ENCODE measurements around the gene NOPCHAP1.

Gene NOPCHAP1

GRCh38 chr12:104969343-104969742 lies 16.8 kb upstream of the NOPCHAP1 start:
- no CpG with 5 or more reads among the region's 3 CpGs for WGBS (ENCODE audit: extremely low coverage, insufficient coverage, low lambda C conversion rate)
- H3K79me2 ChIP-seq (ENCODE audit: control insufficient read depth, insufficient read depth, low read length), result no peaks in the 10 kb centered on the region
- no peak for DNase-seq

DNA sequence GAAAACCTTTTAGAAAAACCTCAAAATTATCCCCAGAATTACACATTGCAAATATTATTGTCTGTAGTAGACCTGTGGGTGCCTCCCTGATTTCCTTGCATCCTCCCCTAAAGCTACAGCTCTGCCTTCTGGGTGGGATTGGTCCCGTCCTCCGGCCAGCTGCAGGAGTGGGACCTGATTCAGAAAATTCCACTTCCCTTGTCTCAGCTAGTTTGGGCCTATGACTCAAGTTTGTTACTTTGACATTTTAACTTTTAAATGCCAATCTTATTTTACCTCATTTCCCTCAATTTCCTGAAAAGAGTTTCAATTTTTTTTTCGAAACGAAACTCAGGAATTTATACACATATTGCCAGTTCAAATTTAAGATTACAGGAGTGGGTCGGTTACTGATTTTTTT lies 14.8 kb upstream of the NOPCHAP1 start:
- Histone ChIP-seq H2BK120ac (ENCODE audit: low read depth, low read length) (no peak overlapping the region), H2BK5ac (ENCODE audit: low read length) (no peak overlapping the region), H2BK15ac (replicated peaks; ENCODE audit: low read depth) (no peak overlapping the region), H3K4ac (ENCODE audit: low read depth, low read length) (no peak overlapping the region), H4K5ac (ENCODE audit: low read length) (no peak overlapping the region), H3K4me1 (ENCODE audit: control insufficient read depth, low read depth, low read length) (no peaks in the 10 kb centered on the region), H3K36me3 (ENCODE audit: control insufficient read depth, insufficient read depth, low read length) (no peaks in the 10 kb centered on the region), H3K18ac (ENCODE audit: low read length) (no peak overlapping the region), H2AK5ac (ENCODE audit: low read length) (no peak overlapping the region), H3K4me2 (ENCODE audit: low read length) (no peak overlapping the region), H3K79me1 (ENCODE audit: low read length) (no peaks in the 10 kb centered on the region), H3K56ac (ENCODE audit: low read length) (no peak overlapping the region), H3K4me3 (ENCODE audit: low read length) (no peak overlapping the region), H3K27ac (ENCODE audit: low read depth, low read length) (no peak overlapping the region), H3K23ac (ENCODE audit: low read length) (no peak overlapping the region), H3K27me3 (ENCODE audit: insufficient read depth, low read length, poor library complexity) (no peaks in the 10 kb centered on the region), H3K79me2 (ENCODE audit: control insufficient read depth, insufficient read depth, low read length) (no peaks in the 10 kb centered on the region), H3K9ac (ENCODE audit: low read length) (no peak overlapping the region), H4K8ac (ENCODE audit: low read depth, low read length) (no peak overlapping the region)
- no CpG with 5 or more reads among the region's 5 CpGs for WGBS (ENCODE audit: extremely low coverage, insufficient coverage, low lambda C conversion rate)
- no peak for DNase-seq

More at GRCh38 chr12:104969343-104969742, 16.8 kb upstream of the NOPCHAP1 start:
- H3K4ac ChIP-seq (ENCODE audit: low read depth, low read length), result no peak overlapping the region
- H4K8ac ChIP-seq (ENCODE audit: low read depth, low read length), result no peak overlapping the region
- no peak overlapping the region for H2AK5ac ChIP-seq (ENCODE audit: low read length)
- H3K23ac ChIP-seq (ENCODE audit: low read length), result no peak overlapping the region
- no peak overlapping the region for H3K56ac ChIP-seq (ENCODE audit: low read length)
- H3K4me2 ChIP-seq (ENCODE audit: low read length), result no peak overlapping the region
- H4K5ac ChIP-seq (ENCODE audit: low read length), result no peak overlapping the region
- no peak overlapping the region for H2BK5ac ChIP-seq (ENCODE audit: low read length)
- no peak overlapping the region for H2BK120ac ChIP-seq (ENCODE audit: low read depth, low read length)
- H3K18ac ChIP-seq (ENCODE audit: low read length), result no peak overlapping the region
- no peak overlapping the region for H2BK15ac ChIP-seq (replicated peaks; ENCODE audit: low read depth)
- H3K79me1 ChIP-seq (ENCODE audit: low read length), result no peaks in the 10 kb centered on the region
- H3K27me3 ChIP-seq (ENCODE audit: insufficient read depth, low read length, poor library complexity), result no peaks in the 10 kb centered on the region
- H3K4me3 ChIP-seq (ENCODE audit: low read length), result no peak overlapping the region
- no peak overlapping the region for H3K9ac ChIP-seq (ENCODE audit: low read length)
- no peaks in the 10 kb centered on the region for H3K36me3 ChIP-seq (ENCODE audit: control insufficient read depth, insufficient read depth, low read length)
- H3K27ac ChIP-seq (ENCODE audit: low read depth, low read length), result no peak overlapping the region
- H3K4me1 ChIP-seq (ENCODE audit: control insufficient read depth, low read depth, low read length), result no peaks in the 10 kb centered on the region

DNA sequence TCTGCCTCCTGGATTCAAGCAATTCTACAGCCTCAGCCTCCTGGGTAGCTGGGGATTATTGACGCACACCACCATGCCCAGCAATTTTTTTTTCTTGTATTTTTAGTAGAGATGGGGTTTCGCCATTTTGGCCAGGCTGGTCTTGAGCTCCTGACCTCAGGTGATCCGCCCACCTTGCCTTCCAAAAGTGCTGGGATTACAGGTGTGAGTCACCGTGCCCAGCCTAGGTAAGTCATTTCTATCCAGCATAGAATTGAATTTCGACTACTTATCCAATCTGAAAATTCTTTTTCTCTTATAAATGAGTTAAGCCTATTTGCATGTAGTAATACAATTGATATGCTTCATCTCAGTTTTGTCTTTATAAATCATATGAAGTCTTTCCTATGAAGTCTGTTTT lies 12.9 kb upstream of the NOPCHAP1 start:
- H3K4me2 ChIP-seq (ENCODE audit: low read length), result no peak overlapping the region
- no peak overlapping the region for H2AK5ac ChIP-seq (ENCODE audit: low read length)
- H3K27ac ChIP-seq (ENCODE audit: low read depth, low read length), result no peak overlapping the region
- H4K5ac ChIP-seq (ENCODE audit: low read length), result no peak overlapping the region
- no peak for DNase-seq
- no CpG with 5 or more reads among the region's 5 CpGs for whole genome bisulfite sequencing (ENCODE audit: extremely low coverage, insufficient coverage, low lambda C conversion rate)
- H3K4me1 ChIP-seq (ENCODE audit: control insufficient read depth, low read depth, low read length), result no peaks in the 10 kb centered on the region
- H4K8ac ChIP-seq (ENCODE audit: low read depth, low read length), result no peak overlapping the region
- no peaks in the 10 kb centered on the region for H3K36me3 ChIP-seq (ENCODE audit: control insufficient read depth, insufficient read depth, low read length)
- H3K18ac ChIP-seq (ENCODE audit: low read length), result no peak overlapping the region
- no peaks in the 10 kb centered on the region for H3K79me1 ChIP-seq (ENCODE audit: low read length)
- H3K56ac ChIP-seq (ENCODE audit: low read length), result no peak overlapping the region
- no peak overlapping the region for H3K23ac ChIP-seq (ENCODE audit: low read length)
- no peak overlapping the region for H2BK5ac ChIP-seq (ENCODE audit: low read length)
- no peaks in the 10 kb centered on the region for H3K27me3 ChIP-seq (ENCODE audit: insufficient read depth, low read length, poor library complexity)
- H3K4me3 ChIP-seq (ENCODE audit: low read length), result no peak overlapping the region
- no peak overlapping the region for H3K9ac ChIP-seq (ENCODE audit: low read length)
- no peak overlapping the region for H3K4ac ChIP-seq (ENCODE audit: low read depth, low read length)
- H3K79me2 ChIP-seq (ENCODE audit: control insufficient read depth, insufficient read depth, low read length), result no peaks in the 10 kb centered on the region
- H2BK15ac ChIP-seq (replicated peaks; ENCODE audit: low read depth), result no peak overlapping the region
- H2BK120ac ChIP-seq (ENCODE audit: low read depth, low read length), result no peak overlapping the region

DNA sequence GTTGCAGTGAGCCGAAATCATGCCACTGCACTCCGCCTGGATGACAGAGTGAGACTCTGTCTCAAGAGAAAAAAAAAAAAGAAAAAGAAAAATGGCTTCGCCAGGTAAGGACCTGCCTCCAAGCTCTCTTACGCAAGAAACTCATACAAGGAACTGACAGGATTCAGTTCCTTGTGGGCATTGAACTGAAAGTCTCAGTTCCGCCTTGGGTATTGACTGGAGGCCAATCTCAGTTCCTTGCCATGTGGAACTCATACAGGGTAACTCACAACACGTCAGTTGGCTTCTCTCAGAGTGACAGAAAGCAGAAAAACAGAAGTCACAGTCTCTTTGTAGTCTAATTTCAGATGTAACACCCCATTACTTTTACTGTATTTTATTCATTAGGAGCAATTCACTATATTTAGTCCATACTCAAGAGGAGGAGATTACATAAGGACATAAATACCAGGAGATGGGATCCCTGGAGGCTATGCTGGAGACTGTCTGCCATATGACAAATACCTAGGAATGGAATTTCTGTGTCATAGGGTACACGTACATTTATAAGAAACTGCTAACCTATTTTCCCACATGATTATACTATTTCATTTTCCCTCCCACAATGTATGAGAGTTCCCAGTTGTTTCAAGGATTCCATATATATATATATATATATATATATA lies 11.4 kb upstream of the NOPCHAP1 start:
- Histone ChIP-seq H3K27ac (ENCODE audit: low read depth, low read length) (no peak overlapping the region), H3K4ac (ENCODE audit: low read depth, low read length) (no peak overlapping the region), H3K36me3 (ENCODE audit: control insufficient read depth, insufficient read depth, low read length) (no peaks in the 10 kb centered on the region), H3K4me3 (ENCODE audit: low read length) (no peak overlapping the region), H3K9ac (ENCODE audit: low read length) (no peak overlapping the region), H2BK120ac (ENCODE audit: low read depth, low read length) (no peak overlapping the region), H3K79me2 (ENCODE audit: control insufficient read depth, insufficient read depth, low read length) (no peaks in the 10 kb centered on the region), H3K18ac (ENCODE audit: low read length) (no peak overlapping the region), H3K23ac (ENCODE audit: low read length) (no peak overlapping the region), H4K8ac (ENCODE audit: low read depth, low read length) (no peak overlapping the region), H3K4me1 (ENCODE audit: control insufficient read depth, low read depth, low read length) (no peaks in the 10 kb centered on the region), H4K5ac (ENCODE audit: low read length) (no peak overlapping the region), H3K4me2 (ENCODE audit: low read length) (no peak overlapping the region), H3K56ac (ENCODE audit: low read length) (no peak overlapping the region), H3K27me3 (ENCODE audit: insufficient read depth, low read length, poor library complexity) (no peaks in the 10 kb centered on the region), H2BK5ac (ENCODE audit: low read length) (no peak overlapping the region), H2BK15ac (replicated peaks; ENCODE audit: low read depth) (no peak overlapping the region), H3K79me1 (ENCODE audit: low read length) (no peaks in the 10 kb centered on the region), H2AK5ac (ENCODE audit: low read length) (no peak overlapping the region)
- no CpG with 5 or more reads among the region's 7 CpGs for WGBS (ENCODE audit: extremely low coverage, insufficient coverage, low lambda C conversion rate)
- DNase-seq, result no peak

DNA sequence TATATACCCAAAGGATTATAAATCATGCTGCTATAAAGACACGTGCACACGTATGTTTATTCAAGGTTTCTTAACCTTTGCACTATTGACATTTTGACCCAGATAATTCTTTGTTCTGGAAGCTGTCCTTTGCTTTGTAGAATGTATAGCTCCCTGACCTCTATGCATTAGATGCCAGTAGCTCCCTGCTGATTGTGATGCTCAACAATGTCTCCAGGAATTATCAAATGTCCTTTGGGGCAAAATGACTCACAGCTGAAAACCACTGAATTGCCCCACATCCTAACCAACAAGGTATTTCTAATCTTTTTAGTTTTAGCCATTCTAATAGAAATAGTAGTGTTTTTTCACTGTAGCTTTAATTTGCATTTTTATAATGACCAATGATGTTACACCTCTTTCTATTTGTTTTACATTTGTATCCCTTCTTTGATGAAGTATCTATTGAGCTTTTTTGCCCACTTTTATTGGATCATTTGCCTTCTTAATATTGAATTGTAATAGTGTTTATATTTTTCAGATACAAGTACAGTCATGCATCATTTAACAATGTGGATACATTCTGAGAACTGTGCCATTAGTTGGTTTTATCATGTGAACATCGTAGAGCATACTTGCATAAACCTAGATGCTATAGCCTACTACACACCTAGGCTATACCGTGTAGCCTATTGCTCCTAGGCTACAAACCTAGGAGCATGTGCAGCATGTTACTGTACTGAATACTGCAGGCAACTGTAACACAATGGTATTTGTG lies 10.4 kb upstream of the NOPCHAP1 start:
- Histone ChIP-seq H3K79me1 (ENCODE audit: low read length) (no peaks in the 10 kb centered on the region), H2BK15ac (replicated peaks; ENCODE audit: low read depth) (no peak overlapping the region), H3K56ac (ENCODE audit: low read length) (no peak overlapping the region), H3K4me1 (ENCODE audit: control insufficient read depth, low read depth, low read length) (no peaks in the 10 kb centered on the region), H3K4me2 (ENCODE audit: low read length) (no peak overlapping the region), H2BK5ac (ENCODE audit: low read length) (no peak overlapping the region), H4K5ac (ENCODE audit: low read length) (no peak overlapping the region), H2AK5ac (ENCODE audit: low read length) (no peak overlapping the region), H3K18ac (ENCODE audit: low read length) (no peak overlapping the region), H2BK120ac (ENCODE audit: low read depth, low read length) (no peak overlapping the region), H3K27ac (ENCODE audit: low read depth, low read length) (no peak overlapping the region), H3K4ac (ENCODE audit: low read depth, low read length) (no peak overlapping the region), H4K8ac (ENCODE audit: low read depth, low read length) (no peak overlapping the region), H3K4me3 (ENCODE audit: low read length) (no peak overlapping the region), H3K27me3 (ENCODE audit: insufficient read depth, low read length, poor library complexity) (no peaks in the 10 kb centered on the region), H3K79me2 (ENCODE audit: control insufficient read depth, insufficient read depth, low read length) (no peaks in the 10 kb centered on the region), H3K36me3 (ENCODE audit: control insufficient read depth, insufficient read depth, low read length) (no peaks in the 10 kb centered on the region), H3K9ac (ENCODE audit: low read length) (no peak overlapping the region), H3K23ac (ENCODE audit: low read length) (no peak overlapping the region)
- DNase-seq, result no peak
- WGBS (ENCODE audit: extremely low coverage, insufficient coverage, low lambda C conversion rate), result no CpG with 5 or more reads among the region's 4 CpGs
